HG02885 (cell line): ENCODE results near the gene CAMSAP2.
A peak's percentile ranks its signal among the peaks of the same experiment; 100 is the strongest.

Experiments used
- ATAC-seq: cut with Tn5 transposase; IDR thresholded peaks from one replicate; pipeline ENCODE4 v1.9.1; 2021; ENCODE audit warnings: mild to moderate bottlenecking; ENCODE audit not compliant: unreplicated experiment, poor library complexity

CAMSAP2 gene, protein sequence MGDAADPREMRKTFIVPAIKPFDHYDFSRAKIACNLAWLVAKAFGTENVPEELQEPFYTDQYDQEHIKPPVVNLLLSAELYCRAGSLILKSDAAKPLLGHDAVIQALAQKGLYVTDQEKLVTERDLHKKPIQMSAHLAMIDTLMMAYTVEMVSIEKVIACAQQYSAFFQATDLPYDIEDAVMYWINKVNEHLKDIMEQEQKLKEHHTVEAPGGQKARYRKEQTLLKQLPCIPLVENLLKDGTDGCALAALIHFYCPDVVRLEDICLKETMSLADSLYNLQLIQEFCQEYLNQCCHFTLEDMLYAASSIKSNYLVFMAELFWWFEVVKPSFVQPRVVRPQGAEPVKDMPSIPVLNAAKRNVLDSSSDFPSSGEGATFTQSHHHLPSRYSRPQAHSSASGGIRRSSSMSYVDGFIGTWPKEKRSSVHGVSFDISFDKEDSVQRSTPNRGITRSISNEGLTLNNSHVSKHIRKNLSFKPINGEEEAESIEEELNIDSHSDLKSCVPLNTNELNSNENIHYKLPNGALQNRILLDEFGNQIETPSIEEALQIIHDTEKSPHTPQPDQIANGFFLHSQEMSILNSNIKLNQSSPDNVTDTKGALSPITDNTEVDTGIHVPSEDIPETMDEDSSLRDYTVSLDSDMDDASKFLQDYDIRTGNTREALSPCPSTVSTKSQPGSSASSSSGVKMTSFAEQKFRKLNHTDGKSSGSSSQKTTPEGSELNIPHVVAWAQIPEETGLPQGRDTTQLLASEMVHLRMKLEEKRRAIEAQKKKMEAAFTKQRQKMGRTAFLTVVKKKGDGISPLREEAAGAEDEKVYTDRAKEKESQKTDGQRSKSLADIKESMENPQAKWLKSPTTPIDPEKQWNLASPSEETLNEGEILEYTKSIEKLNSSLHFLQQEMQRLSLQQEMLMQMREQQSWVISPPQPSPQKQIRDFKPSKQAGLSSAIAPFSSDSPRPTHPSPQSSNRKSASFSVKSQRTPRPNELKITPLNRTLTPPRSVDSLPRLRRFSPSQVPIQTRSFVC (N-terminal part only)

DNA sequence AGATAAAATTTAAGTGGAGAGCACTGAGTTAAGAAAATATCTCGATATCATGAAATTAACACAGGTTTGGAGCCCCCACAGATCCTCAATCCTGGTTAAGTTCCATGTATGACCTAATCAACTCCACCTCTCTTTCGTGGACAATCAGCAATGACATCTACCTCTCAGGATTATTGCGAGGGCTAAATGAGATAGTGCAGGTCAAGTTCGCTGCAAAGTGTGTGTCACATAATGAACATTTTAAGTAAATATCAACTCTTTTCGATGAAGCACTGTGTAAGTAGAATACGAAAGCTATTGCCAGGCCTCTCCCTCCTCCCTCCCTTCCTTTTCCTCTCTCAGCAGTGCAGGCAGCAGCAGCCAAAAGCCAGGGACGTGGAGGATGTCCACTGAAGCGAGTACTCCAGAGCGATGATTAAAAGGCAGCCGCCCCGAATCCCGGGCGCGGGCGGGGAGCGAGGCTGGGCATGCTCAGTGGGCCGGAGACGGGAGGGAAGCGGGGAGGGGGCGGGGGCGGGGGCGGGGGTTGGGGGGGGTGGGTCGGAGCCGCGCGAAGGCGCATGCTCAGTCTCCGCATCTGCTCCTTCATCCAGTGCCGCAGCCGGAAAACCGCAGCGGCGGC is at the start of gene CAMSAP2:
Gene CAMSAP2, plus strand, starts transcription at position 567 of the 622 bp plus-strand sequence. CDS start 935 bp downstream, outside the sequence.
- peak; percentile 48 for ATAC-seq

DNA sequence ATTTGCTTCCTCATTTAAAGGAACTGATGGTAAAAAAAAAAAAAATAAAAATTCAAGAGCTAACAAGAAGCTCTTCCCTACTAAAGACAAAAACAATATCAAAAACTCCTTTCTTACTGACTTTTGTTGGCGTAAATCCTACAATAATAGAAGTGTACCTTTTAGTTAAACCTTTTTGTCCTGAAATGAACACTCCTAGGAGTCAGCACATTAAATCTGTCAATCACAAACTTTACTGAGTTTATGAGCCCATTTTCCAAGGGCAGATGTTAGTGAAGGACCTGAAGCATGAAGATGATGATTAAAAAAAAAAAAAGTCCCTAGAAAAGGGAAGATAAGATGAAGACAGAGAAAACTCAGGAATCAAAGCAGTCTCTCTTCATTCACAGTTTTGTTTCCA is 46.4 kb upstream of the CAMSAP2 start:
- ATAC-seq = no peak

DNA sequence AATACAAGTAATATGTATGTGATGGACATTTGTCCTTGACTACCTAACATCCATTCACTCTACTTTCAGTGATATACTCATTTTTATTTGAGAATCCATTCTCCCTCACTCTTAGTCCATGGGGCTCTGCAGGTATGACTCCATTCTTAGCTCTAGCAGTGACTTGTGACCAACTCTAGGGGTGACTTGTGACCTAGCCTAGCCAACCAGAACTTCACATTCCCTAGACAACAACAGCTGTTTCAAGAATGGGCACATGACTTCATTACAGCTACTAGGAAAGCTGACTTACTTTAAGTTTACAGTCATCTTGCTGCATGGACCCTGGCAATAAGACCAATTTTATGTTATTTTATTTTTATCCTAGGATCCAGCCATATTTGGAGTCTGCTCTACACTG is 45.4 kb upstream of the CAMSAP2 start:
- ATAC-seq = no peak

DNA sequence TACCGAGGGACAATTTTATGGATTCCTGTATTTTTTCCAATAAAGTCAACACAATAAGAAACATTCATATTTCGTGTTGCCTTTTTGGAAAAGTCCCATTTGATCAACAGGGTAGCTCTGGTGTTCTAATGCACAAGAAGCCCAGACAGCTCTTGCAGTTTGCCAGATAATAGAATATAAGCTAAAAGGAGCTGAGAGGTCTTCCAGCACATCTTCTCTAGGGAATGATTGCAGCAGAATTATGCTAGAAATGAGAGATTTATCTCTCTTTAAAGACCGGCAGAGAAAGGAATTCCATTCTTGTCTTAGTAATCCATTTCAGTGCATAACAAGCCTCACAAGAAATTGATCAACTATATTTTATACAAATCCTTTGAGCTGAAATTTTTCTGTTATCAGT is 44.0 kb upstream of the CAMSAP2 start:
- no peak for ATAC-seq

DNA sequence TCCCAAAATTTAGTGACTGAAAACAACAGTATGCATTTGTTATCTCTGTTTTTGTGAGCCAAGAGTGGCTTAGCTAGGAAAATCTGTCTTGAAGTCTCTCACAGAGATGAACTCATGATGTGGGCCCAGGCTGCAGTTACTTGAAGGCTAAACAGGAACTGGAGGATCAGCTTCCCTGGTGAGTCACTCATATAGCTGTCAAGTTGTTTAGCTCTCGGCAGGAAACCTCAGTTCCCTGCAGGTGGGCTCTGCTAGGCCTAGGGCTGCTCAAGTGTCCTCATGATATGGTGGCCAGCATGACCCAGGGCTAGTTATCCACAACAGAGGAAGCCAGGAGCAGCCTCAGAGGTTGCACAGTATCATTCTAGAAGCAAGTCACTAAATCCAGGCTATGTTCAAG is 38.8 kb upstream of the CAMSAP2 start:
- ATAC-seq = no peak

DNA sequence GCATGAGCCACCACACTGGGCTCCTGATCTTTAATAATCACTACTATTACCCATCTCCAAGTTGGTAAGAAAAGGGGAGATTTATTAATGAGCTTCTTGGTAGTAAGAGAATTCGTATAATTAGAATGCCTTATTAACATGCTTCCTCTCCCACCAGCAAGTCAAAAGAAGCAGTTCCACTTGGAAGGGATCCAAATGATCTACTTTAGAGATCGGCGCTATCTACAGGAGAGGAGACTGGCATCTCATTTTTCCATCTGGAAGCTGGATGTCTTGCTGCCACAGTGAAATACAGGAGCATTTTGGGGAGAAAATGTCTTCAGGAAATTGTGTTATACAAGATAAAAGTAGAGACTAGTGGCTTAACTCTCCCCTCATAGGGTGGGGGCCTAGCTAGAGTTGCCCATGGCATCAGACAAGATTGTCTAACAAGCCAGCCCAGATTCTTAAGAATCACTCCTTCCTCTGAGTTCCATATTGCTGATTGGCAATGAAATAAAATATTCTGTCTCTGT is 33.6 kb upstream of the CAMSAP2 start:
- ATAC-seq = no peak

DNA sequence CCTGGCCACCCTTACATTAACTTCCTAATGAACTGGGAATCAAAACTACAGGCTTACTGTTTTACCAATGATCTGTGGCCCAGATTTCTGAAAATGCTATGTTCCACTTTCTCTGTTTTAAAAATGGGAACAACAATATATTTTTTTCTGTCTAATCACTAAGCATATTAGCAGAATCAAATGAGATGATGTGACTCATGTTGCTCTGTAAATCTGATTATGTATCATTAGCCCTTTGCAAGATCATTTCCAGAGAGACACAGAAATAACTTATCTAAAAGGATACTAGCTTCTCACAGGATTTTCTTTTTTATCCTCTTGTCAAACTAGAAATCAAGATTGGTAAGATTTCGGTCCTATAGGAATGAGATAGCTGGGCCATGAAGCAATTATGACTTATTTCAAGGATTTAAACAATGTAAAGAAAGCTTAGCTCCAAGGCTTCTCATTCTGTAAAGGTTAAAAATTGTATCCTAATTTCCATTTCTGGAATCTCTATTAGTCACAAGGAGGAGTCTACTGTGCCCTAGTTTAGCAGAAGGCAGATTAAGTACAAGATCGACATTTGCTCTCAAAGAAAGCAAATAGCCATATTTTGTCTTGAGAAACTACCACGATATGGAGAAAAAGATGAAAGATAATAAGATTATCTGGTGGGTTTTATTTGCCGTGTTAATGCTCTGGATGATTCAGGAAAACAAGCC is 32.4 kb upstream of the CAMSAP2 start:
- ATAC-seq = no peak

DNA sequence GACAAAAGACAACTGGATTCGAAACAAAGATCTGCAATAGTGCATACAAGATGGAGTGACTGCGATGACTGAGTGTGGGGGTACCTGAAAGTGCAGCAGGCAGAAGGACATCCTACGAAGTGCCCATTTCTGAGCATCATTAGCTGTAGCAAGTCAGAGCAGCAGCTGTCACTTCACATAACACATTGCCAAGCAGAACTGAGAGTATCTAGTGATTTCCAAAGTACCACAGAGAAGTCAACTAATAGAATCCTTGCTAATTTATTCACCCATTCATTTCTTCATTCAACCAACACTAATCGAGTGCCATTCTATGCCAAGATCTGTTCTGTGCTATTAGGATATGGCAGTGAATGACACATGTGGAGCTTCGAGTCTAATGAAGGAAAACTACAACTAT is 31.6 kb upstream of the CAMSAP2 start:
- ATAC-seq = no peak

DNA sequence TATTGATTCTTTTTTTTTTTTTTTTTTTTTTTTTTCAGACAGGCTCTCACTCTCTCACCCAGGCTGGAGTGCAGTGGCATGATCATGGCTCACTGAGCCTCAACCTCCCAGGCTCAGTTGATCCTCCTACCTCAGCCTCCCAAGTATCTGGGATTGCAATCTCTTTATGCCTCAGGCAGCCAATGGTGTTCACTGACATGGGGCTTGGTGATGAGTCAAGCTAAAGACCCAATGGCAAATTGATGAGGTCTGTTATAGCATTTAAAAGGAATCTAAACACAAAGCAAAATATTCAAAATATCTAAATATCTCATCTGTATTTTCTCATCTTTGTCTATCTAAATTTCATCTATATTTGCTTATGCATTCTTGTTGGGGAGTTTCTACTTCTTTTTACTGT is 30.5 kb upstream of the CAMSAP2 start:
- no peak for ATAC-seq

DNA sequence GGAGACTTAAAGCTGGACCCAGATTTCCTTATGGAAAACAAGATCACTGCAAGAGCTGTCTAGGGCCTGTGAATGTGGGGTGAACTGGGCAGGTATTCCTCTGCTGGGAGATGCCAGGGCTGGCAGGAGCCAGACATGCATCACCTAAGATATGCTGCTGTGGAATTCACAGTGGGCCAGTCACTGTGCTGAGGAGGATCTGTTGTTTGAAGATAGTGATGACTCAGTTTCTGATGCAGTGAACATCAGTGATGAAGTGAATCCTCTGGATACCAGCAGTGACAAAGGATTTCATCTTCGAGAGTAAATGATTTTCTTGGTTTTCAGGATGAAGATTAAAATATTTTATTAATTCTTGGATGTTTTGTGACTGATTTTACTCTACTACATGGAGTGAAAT is 29.9 kb upstream of the CAMSAP2 start:
- ATAC-seq = no peak

DNA sequence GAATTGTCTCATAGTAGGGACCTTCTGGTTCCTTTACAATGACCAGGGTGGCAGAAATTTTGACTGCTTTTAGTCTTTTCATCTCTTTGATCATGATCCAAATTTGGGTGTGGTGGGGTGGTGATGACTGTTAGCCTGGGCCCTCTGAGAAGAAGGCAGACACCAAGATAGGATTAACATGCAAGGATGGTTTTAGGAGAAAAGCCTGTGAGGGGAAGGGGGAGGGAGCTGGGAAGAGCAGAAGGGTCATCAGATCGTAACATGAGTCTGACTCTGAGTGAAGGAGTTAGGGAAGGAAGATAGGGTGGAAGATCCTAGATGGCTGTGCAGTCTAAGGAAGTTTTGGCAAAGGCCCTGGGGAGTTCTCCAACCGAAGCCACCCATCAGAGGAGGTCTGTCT is 28.5 kb upstream of the CAMSAP2 start:
- ATAC-seq = no peak

DNA sequence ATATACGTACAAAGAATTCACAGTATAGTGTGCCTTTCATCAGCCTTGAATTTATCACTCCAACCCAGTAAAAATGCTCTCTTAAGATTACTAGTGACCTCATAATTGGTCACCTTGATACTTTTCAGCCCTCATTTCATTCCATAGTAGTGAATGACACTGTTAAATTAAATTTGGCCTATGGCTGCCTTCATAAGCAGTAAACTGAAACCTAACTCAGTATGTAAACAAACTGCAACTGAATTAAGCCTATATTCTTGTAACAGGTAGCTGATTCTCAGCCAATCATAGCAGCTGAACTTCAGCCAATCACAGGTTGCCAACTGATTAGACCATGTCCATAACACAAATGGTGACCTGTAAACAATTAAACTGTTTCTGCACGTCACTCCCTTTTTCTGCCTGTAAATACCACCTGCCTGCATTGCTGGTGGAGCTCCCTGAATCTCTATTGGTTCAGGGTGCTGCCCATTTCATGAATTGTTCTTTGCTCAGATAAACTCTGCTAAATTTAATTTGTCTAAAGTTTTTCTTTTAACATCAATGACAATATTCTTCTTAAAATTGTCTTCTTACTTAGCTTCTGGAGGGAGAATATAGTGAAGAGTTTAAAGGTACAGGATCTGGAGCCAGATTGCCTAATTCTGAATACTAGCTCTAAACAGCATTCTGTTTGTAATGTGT is 24.0 kb upstream of the CAMSAP2 start:
- ATAC-seq = no peak

DNA sequence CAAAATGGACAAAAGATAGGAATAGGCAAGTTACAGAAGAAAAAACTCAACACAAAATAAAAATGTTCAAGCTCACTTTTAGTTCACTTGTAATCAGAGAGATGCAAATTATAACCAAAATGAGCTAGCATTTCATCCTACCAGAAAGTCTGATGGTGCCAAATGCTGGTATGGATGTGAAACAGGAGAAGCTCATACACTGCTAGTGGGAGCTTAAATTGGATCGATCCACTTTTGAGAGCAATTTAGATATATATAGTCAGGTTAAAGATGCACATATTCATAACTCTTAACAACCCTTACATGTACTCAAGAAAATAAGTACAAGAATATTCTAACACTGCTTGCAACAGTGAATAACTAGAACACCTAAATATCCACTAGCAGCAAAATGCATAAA is 18.5 kb upstream of the CAMSAP2 start:
- no peak for ATAC-seq

DNA sequence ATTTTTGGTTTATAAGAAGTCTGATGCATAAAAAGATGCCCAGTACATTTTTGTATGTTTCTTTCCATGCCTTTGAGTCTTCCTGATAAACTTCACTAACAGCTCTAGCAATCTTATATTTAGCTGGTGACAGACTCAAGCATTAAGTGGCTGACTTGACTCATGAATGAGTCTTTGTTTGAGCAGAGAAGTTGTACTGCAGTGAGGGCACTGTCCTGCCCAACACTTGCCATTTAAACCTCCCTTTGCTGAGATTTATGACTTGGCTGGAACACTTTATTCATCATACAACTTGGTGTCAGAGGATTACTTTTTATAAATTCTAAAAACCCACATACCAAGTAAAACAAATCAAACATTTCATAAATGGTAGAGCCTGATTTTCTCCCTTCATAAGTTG is 14.6 kb upstream of the CAMSAP2 start:
- no peak for ATAC-seq

DNA sequence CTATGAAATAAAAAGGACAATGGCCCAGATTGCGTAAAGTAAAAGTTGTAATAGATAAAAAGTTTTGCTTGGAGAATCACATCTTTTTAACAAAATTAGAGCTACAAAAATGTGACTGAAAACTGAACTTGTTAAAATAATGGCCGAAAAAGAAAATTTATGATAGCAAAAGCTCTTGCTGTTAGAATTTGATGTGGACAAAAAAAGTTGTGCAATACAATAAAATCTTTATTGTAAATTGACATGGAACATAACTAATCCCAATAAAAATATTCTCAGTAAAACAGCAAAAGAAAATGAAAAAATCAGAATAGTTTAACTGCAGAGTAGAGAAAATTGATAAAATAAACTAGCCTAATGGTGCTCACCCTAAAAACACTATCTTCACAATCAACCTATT is 11.4 kb upstream of the CAMSAP2 start:
- no peak for ATAC-seq

DNA sequence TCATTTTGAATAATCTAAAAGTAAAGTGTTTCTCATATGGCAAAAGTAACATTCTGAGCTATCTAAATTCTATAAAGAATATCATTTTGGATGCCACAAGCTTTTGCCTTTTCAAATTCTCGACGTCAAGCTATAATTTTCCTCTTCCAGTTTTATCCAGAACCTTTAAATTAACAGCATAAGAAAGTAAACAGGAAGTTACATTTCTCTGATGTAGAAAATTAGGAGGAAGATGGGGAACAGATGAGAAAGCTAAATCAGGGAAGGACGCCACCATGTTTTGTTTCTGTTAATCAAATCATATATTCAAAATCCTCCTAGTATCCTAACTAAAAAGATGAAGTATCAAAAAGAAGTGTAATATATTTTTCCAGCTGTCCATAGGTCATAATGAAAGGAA is 8.8 kb upstream of the CAMSAP2 start:
- ATAC-seq = no peak

DNA sequence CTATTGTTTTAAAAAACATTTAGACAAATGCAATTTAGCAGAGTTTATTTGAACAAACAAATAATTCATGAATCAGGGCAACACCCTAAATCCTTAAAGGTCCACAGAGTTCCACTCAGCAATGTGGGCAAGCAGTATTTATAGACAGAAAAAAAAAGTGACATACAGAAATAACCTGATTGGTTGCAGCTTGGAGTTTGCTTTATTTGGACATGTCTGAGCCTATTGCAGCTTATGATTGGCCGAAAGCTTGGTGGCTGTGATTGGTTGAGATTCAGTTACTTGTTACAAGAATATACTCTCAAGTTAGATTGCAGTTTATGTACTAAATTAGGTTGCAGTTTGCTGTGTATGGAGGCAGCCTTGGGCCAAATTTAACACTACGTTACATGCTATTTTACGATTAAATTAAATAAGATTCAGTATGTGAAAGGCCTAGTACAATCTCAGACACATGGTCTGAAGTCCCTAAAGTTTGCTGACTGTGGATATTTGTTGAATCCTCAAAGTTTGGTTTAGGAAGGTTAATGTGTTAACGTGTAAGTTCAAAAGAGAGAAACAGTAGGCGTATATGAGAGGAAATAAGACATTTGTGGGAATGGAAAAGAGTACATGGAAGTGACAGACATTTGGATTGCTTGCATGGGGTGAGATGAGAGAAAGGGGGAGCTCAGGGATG is 6.9 kb upstream of the CAMSAP2 start:
- ATAC-seq = no peak

DNA sequence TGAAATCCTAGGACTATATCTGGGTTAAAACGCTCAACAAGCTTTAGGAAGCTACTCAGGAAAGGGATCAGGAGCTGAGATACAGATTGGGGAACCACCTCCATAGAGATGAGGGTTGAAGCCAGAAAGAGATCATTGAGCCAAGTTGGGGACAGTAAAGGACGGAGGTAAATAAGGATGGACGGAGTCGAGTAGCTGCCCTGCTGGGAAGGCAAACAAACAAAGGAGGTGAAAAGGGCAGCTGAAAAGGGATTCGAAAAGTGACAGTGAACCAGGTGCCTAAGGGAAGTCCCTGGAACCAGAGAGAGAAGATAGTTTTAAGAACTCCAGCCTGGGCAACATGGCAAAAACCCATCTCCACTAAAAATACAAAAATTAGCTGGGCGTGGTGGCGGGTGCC is 6.3 kb upstream of the CAMSAP2 start:
- ATAC-seq = no peak

DNA sequence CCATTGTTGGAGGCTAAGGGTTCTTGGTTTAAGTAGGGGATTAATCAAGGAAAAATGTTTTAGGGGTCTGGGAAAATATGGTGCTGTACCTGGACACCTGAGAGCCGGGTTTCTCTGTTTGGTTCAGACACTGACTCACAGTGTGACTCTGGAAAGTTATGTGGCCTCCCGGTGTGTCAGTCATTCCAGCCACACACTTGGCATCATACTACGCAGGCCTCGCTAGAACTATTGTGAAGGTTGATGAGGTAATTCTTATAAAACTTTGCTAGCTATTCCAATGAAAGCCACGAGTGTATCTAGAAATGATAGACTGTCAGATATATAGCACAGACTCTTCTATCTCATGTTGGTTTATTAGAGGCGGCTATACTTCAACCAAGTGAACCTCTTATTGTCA is 4.8 kb upstream of the CAMSAP2 start:
- ATAC-seq = no peak
